GM21360 (cell line): ENCODE results near the gene MRPL38.

ENCODE experiments used
- ATAC-seq: cut with Tn5 transposase; IDR thresholded peaks from one replicate; pipeline ENCODE4 v1.9.1; 2021; ENCODE audit warnings: mild to moderate bottlenecking, moderate library complexity; ENCODE audit not compliant: unreplicated experiment

Gene MRPL38

DNA sequence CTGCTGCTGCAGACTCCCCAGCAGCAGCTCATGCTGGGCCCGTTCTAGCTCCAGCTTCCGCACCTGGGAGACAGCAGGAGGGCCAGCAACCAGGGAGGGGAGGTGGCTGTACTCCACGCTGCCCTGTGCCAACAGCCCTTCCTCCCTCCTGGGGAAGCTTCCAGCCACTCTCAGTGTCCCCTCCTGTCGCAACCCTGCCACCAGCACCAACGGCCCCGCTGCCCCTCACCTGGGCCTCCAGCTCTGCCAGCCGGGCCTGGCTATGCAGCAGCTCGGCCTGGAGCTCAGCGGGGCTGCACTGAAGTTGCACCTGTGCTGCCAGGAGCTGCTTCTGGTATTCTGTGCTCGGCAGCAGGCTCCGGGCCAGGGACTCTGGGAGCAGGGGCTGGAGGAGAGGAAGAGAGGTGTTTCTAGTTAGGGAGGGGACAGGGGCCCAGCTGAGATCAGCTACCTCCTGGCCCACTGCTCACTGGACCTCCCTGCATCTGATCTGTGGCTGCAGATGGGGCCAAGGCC is 15.4 kb upstream of the MRPL38 start:
- no peak for ATAC-seq

GRCh38 chr17:75919611-75920010 is 14.9 kb upstream of the MRPL38 start:
- ATAC-seq, result no peak

DNA sequence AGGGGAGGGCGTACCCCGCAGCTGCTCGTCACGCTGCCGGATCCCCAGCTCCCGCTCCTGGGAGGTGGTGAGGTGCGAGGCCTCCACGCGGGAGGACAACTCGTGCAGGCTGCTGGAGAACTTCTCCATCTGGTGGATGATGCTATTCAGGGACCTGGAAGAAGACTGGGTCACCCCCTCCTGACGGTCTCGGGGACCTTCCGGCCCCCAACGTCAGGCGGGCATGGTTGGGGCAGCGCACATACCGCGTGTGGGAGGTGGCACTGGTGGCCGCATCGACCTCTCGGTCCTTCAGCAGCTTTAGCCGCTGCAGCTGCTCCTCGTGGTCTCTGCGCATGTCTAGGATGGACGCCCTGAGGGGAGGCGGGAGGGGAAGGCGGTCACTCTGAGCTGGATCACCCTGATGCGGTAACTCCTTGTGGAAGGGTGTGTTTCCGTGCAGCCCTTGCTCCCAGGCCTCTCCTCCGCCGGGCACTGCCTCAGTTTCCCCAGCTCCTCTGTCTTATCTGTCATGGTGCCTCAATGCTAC is 13.3 kb upstream of the MRPL38 start:
- ATAC-seq, result no peak

- ATAC-seq, result no peak
These were observed 12.6 kb upstream of the MRPL38 start for GRCh38 chr17:75917141-75917916.

- ATAC-seq, result no peak
These were observed 10.6 kb upstream of the MRPL38 start for GRCh38 chr17:75915268-75915667.

DNA sequence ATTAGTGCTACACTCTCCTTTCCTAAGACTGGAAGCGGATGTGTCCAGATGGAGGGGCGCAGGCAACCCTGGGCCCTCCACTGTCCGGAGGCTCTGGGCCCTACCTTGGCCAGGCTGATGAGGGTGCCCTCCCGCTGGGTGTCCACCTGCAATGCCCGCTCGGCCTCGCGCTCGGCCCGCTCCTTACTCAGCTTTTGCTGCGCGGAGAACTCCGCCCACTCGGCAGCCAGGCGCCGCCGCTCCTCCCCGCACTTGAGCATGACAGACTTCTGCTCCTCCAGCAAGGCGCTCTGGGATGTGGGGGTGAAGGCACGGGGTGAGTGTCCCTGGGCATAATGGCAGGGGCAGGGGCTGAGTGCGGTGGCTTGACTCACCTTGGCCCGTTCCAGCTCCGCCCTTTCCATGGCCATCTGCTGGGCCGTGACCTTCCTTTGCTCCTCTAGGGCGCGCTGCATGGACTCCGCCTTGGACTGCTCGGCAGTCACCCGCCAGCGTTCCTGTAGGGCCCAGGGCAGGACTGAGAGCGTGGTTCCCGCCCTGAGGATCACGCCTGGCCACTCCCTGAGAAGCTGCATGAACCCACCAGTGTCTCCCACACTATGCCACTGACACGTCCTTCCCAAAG is 10.1 kb upstream of the MRPL38 start:
- ATAC-seq, result no peak

- no peak for ATAC-seq
These were observed 9.0 kb upstream of the MRPL38 start for GRCh38 chr17:75913537-75914210.

DNA sequence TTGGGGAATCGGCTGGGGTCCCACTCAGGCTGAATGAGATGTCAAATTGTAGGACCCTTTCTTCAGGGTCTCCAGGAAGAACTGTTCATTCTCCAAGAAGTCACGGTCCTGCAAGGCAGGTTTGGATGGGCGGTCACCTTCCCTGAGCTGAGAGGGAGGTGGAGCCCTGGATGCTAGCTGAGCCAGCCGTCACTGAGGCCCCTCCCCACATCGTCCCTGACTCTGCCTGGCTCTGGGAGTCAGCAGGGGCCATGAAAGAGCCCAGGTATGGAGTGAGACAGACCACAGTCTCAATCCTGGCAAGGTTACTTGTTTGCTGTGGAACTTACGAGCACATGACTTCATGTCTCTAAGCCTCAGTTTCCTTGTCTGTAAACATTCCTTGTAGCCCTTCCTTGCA is 6.0 kb upstream of the MRPL38 start:
- ATAC-seq, result no peak

DNA sequence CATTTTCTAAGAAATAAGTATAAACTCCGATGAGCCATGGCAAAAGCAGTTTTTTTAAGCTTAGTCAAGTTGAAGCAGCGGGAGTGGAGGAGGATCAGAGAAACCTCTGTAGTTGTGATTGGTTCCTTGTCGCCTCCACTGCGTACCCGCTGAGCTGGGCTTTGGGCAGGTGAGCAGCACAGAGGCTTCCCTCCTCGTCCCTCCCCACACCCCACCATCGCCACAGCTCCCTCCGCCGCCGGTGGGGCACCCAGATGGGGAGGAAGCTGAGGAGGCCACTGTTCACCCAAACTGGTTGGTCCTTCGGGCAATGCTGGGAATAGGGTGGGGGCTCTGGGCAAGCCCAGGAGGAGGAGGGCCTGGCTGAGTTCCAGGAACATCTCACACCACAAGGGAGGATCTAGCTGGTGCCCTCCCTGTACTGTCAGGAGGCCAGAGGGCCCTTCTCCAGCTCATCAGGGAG is 5.2 kb upstream of the MRPL38 start:
- no peak for ATAC-seq

- no peak for ATAC-seq
These were observed 4.5 kb upstream of the MRPL38 start for GRCh38 chr17:75909051-75909811.

DNA sequence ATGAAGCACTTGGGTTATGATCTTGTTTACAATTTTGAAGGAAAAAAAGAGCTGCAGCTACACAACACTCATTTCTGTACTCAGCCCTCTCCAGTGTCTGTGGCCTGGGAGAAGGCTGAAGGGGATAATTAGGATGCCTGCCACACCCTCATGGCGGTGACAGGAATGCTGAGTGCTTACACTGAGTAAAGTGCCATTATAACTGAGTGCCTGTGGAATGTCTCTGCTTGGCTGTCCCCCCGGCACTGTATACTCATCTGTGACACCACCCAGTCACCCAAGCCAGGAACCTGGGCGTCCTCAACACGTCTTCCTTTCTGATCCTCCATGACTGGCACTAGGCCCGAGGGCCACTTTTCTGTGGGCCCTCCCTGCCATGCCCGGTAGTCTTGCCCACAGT is 3.5 kb upstream of the MRPL38 start:
- ATAC-seq, result no peak

DNA sequence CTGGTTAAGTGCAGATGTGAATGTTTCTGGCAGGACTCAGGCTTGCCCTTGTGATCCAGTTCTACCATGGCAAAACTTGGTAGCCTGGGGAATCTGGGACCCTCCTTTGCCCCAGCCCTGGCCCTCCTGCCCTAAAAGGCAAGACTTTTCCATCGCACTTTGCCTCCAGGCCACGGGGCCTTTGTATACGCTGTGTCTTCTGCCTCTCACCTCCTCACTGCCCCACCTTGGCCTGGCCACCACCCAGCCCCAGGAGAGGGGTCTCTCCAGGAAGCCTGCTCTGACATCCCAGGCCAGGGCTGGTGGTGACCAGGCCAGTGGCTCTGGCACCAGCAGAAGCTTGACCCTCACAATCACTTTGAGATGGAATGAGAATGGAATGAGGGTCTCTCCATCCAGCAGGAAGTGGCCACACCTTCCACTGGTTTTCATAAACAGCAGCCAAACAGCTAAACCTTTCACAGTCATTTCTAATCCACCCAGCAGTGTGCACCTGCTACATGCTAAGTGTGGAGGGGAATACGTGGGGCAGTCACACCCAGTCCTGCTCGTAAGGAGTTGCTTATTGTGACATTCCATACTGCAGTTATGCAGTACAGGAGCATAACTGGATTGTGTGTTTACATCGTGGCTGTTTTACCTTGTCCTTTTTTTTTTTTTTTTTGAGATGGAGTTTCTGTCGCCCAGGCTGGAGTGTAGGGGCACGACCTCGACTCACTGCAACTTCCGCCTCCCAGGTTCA is 1.6 kb upstream of the MRPL38 start:
- ATAC-seq, result no peak

DNA sequence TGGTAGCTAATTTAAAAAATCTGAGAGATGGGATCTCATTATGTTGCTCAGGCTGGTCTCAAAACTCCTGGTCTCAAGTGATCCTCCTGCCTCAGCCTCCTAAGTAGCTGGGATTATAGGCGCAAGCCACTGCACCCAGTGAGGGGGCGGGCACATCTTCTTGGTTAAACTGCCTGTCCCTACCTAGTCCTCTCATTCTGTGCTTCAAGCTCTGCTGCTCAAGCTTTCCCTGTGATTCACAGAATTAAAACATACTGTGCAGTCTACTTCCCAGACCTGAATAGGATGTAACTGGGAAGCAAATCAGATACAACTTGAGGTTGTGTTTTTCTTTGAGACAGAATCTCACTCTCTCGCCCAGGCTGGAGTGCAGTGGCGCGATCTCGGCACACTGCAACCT is 2.3 kb downstream of the MRPL38 start:
- ATAC-seq, result no peak

GRCh38 chr17:75901727-75902126 is 3.0 kb downstream of the MRPL38 start:
- no peak for ATAC-seq

GRCh38 chr17:75900691-75901533 is 3.8 kb downstream of the MRPL38 start:
- ATAC-seq, result no peak

DNA sequence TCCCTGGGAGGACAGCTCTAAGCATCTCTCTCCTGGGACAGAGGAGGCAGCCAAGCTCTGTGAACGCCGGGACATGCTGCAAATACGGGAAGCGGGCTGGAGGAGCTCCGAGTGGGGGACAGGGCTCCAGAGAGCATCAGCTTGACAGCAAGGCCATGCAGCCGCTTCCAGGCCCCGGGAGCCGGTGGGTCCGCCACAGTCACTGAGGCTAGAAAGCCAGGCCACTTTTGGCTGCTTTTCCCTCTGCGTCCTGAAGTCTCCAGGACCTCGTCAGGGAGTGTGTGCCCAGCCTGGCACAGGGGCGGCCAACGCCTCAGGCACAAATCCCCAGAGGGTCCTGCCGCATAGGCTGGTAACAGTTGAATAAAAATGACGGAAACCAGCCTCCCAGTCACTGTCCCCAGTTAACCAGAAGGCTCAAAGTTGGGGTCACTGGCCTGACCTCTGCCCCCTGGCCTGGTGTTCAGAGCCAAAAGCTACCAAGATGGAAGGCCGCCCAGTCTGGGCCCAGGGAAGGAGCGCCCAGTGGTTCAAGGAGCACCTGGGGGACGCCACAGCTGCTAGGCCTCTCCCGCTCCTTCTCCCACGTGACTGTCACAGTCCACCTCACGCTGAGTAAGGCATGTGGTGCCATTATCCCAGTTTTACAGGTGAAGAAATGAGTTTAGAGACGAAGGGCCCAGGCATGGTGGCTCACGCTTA is 4.8 kb downstream of the MRPL38 start:
- no peak for ATAC-seq

- no peak for ATAC-seq
These were observed 5.3 kb downstream of the MRPL38 start for GRCh38 chr17:75899353-75899752.

DNA sequence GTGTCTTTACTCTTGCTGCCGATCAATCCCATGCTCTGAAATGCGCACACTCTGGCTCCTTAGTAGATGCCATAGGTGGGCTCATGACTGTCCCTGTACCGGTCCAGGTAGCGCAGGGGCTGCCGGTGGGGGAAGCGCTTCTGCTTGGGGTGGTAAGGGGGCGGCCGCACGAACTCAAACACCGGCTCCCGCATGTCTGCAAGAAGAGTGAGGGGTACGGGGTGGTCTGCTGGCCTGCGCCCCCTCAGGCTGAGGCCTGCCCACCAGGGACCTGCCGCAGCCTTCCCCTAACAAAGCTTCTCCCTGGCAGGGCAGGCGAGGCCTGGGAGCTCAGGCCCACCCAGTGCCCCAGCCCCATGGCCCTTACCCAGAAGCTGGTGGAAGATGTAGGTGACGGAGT is 5.9 kb downstream of the MRPL38 start:
- no peak for ATAC-seq

DNA sequence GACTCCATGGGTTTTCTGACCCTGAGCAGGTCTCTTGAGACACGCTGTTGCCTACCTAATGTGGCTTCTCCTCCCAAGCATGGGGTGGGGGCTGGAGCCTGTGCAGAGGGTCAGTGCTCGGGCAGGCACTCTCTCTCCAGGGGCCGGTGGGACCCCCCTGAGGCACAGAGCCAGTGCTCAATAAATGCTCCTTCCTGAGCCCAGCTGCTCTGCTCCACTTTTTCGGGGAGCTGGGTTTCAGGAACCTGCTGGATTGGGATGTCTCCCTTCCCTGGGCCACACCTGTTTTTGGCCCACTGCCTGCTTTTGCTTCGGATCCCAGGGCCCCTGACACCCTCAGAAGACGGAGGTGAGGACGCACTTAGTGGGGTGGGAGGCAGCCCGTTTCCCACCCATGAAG is 6.6 kb downstream of the MRPL38 start:
- ATAC-seq, result no peak
